ENCODE data around the gene RHBDD2. TPM values are rescaled to one million over a fixed set of nuclear protein-coding genes. Genes with fewer than 3 reads are reported as not detected.
"Not testable (repeated sequence)": the region's sequence is repeated elsewhere in the genome, so short reads cannot be mapped to it uniquely, and the experiment has no call there.

Gene RHBDD2
- total and polyA plus RNA-seq, 2 experiments from 2014 or later, result 28.1 to 62.2 TPM

DNA sequence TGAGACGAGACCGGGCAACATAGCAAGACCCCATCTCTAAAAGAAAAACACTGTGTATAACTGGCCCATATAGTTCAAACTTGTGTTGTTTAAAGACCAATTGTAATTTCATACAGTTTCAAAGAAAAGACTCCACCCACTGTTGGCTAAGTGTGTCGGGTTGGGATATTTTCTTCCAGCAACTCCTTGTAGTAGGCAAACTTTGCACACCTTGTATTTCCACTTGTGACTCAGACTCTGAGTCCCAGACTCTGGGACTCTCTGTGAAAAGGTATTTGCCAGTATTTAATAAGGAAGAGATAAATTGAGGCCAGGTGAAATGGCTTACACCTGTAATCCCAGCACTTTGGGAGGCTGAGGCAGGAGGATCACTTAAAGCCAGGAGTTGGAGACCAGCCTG is 29.3 kb upstream of the RHBDD2 start:
- Histone ChIP-seq H2AFZ (no peak overlapping the region), H3K27me3 (replicated peaks; ENCODE audit: insufficient read depth) (no peaks in the 10 kb centered on the region), H3K9ac (no peak overlapping the region), H3K27ac (no peak overlapping the region), H3K79me2 (ENCODE audit: insufficient read depth) (no peaks in the 10 kb centered on the region), H3K36me3 (ENCODE audit: low read depth) (no peaks in the 10 kb centered on the region), H3F3A (ENCODE audit: insufficient read depth) (peaks cover 6% of the 10 kb centered on the region), H3K4me1 (ENCODE audit: insufficient read depth) (peaks cover 2% of the 10 kb centered on the region; the same call in 1 of the 2 replicates), H3K4me2 (ENCODE audit: unreplicated experiment) (no peak overlapping the region), H3K9me3 (ENCODE audit: low read depth) (no peaks in the 10 kb centered on the region), H4K20me1 (ENCODE audit: insufficient read depth) (no peaks in the 10 kb centered on the region), H3K4me3 (no peak overlapping the region), H3K9me2 (ENCODE audit: insufficient read depth) (no peaks in the 10 kb centered on the region)
- WGBS, 2 experiments (ENCODE audit: low coverage in 1 of 2, low lambda C conversion rate in 2 of 2, missing lambda C conversion rate in 2 of 2), result 64 to 69% methylated on average over 3 of the region's 3 CpGs
- TF ChIP-seq EZH2phosphoT487 (IDR thresholded peaks at IDR 0.05; ENCODE audit: insufficient read depth, low read depth) (no peak), EZH2 (IDR thresholded peaks at IDR 0.05; ENCODE audit: insufficient read depth, poor library complexity, severe bottlenecking) (no peak)
- in situ Hi-C loops (cut with MboI), result no loop called here
- DNase-seq, result no peak

DNA sequence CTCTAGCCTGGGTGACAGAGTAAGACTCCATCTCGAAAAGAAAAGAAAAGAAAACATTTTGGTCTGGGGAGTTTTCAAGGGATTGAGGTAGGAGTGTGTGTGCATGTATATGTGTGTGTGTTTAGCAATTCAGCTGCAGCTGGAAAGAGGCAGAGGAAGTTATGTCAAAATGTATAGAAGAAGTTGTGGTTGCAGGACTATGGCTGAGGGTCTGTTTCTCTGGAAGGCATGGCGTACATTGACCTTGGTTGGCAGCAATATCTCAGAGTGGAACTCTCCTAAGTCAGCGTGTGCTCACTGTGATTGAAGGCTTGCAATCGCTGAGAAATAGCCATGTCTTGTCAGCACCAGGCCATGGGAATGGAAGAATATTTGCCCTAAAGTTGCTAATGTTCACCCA is 28.6 kb upstream of the RHBDD2 start:
- Histone ChIP-seq H3K4me1 (ENCODE audit: insufficient read depth) (peaks cover 4% of the 10 kb centered on the region; the same call in 1 of the 2 replicates), H3F3A (ENCODE audit: insufficient read depth) (peaks cover 10% of the 10 kb centered on the region), H2AFZ (no peak overlapping the region), H3K9me3 (ENCODE audit: low read depth) (no peaks in the 10 kb centered on the region), H3K9ac (no peak overlapping the region), H3K79me2 (ENCODE audit: insufficient read depth) (no peaks in the 10 kb centered on the region), H3K4me2 (ENCODE audit: unreplicated experiment) (no peak overlapping the region), H4K20me1 (ENCODE audit: insufficient read depth) (no peaks in the 10 kb centered on the region), H3K9me2 (ENCODE audit: insufficient read depth) (no peaks in the 10 kb centered on the region), H3K27me3 (replicated peaks; ENCODE audit: insufficient read depth) (no peaks in the 10 kb centered on the region), H3K4me3 (no peak overlapping the region), H3K36me3 (ENCODE audit: low read depth) (no peaks in the 10 kb centered on the region), H3K27ac (no peak overlapping the region)
- no peak for DNase-seq
- in situ Hi-C loops (cut with MboI), result no loop called here
- WGBS, 2 experiments (ENCODE audit: low coverage in 1 of 2, low lambda C conversion rate in 2 of 2, missing lambda C conversion rate in 2 of 2), result 73 to 81% methylated on average over 4 of the region's 4 CpGs
- TF ChIP-seq EZH2phosphoT487 (IDR thresholded peaks at IDR 0.05; ENCODE audit: insufficient read depth, low read depth) (no peak), EZH2 (IDR thresholded peaks at IDR 0.05; ENCODE audit: insufficient read depth, poor library complexity, severe bottlenecking) (no peak)

DNA sequence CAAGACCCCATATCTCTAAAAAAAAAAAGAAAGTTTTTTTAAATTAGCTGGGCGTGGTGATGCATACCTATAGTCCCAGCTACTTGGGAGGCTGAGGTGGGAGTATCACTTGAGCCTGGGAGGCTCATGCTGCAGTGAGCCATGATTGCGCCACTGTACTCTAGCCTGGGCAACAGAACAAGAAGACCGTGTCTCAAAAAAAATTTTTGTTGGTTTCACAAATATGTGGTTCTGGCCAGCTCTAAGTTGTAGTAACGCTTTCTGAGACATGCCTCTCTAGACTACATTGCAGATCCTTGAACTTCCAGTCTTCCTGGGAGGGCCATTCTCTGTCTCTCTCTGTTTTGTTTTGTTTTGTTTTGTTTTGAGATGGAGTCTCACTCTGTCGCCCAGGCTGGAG is 24.6 kb upstream of the RHBDD2 start:
- Histone ChIP-seq H3K27ac (peak overlapping the region; percentile 77), H3K4me2 (ENCODE audit: unreplicated experiment) (no peak overlapping the region), H3K9me2 (ENCODE audit: insufficient read depth) (no peaks in the 10 kb centered on the region), H3K4me1 (ENCODE audit: insufficient read depth) (peaks cover 4% of the 10 kb centered on the region; the same call in 1 of the 2 replicates), H3K27me3 (replicated peaks; ENCODE audit: insufficient read depth) (no peaks in the 10 kb centered on the region), H3F3A (ENCODE audit: insufficient read depth) (peaks cover 10% of the 10 kb centered on the region), H3K9me3 (ENCODE audit: low read depth) (no peaks in the 10 kb centered on the region), H3K36me3 (ENCODE audit: low read depth) (no peaks in the 10 kb centered on the region), H3K9ac (no peak overlapping the region), H2AFZ (no peak overlapping the region), H3K79me2 (ENCODE audit: insufficient read depth) (no peaks in the 10 kb centered on the region), H3K4me3 (no peak overlapping the region), H4K20me1 (ENCODE audit: insufficient read depth) (no peaks in the 10 kb centered on the region)
- peak; percentile 85 for DNase-seq
- WGBS, 2 experiments (ENCODE audit: low coverage in 1 of 2, low lambda C conversion rate in 2 of 2, missing lambda C conversion rate in 2 of 2), result 27 to 31% methylated on average over 5 of the region's 5 CpGs
- in situ Hi-C loops (cut with MboI), result no loop called here
- no peak for TF ChIP-seq EZH2phosphoT487 (IDR thresholded peaks at IDR 0.05; ENCODE audit: insufficient read depth, low read depth)
- TF ChIP-seq EZH2 (IDR thresholded peaks at IDR 0.05; ENCODE audit: insufficient read depth, poor library complexity, severe bottlenecking), result no peak

DNA sequence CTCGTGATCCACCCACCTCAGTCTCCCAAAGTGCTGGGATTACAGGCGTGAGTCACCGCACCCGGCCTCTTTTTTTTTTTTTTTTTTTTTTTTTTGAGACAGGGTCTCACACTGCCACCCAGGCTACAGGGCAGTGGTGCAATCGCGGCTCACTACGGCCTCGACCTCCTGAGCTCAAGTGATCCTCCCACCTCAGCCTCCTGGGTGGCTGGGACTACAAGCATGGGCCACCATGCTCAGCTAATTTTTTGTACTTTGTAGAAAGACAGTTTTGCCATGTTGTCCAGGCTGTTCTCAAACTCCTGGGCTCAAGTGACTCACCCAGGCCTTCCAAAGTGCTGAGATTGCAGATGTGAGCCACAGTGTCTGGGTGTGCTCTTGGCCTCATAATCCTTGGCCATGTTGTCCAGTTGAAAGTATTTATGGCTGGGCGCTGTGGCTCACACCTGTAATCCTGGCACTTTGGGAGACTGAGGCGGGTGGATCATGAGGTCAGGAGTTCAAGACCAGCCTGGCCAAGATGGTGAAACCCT is 24.0 kb upstream of the RHBDD2 start:
- H3K36me3 ChIP-seq (ENCODE audit: low read depth); H2AFZ ChIP-seq; H3K9ac ChIP-seq; H3K79me2 ChIP-seq (ENCODE audit: insufficient read depth); H3F3A ChIP-seq (ENCODE audit: insufficient read depth); H3K4me3 ChIP-seq; H3K4me2 ChIP-seq (ENCODE audit: unreplicated experiment); H3K4me1 ChIP-seq (ENCODE audit: insufficient read depth); H3K9me2 ChIP-seq (ENCODE audit: insufficient read depth); in situ Hi-C loops (cut with MboI); H4K20me1 ChIP-seq (ENCODE audit: insufficient read depth); H3K9me3 ChIP-seq (ENCODE audit: low read depth); H3K27me3 ChIP-seq (replicated peaks; ENCODE audit: insufficient read depth): not testable (repeated sequence)
- peak; percentile 42 for DNase-seq
- peak overlapping the region; percentile 77 for H3K27ac ChIP-seq
- 90 to 92% methylated on average over 7 to 10 of the region's 10 CpGs for WGBS, 2 experiments (ENCODE audit: low coverage in 1 of 2, low lambda C conversion rate in 2 of 2, missing lambda C conversion rate in 2 of 2)

DNA sequence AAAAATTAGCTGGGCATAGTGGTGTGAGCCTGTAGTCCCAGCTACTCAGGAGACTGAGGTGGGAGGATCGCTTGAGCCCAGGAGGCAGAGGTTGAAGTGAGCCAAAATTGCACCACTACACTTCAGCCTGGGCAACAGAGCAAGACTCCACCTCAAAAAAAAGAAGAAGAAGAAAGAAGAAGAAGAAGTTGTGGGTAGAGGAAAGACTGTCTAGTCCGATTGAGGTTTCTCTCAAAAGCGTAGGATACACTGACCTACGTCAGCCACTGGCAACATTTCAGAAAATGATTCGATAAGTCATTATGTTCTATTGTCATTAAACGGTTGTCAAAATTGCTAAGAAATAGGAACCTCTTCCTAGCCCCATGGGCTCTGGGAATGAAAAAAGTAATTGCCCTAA is 22.3 kb upstream of the RHBDD2 start:
- Histone ChIP-seq H4K20me1 (ENCODE audit: insufficient read depth) (no peaks in the 10 kb centered on the region), H3K79me2 (ENCODE audit: insufficient read depth) (no peaks in the 10 kb centered on the region), H3F3A (ENCODE audit: insufficient read depth) (peaks cover 10% of the 10 kb centered on the region), H2AFZ (no peak overlapping the region), H3K9me3 (ENCODE audit: low read depth) (no peaks in the 10 kb centered on the region), H3K9ac (no peak overlapping the region), H3K27me3 (replicated peaks; ENCODE audit: insufficient read depth) (no peaks in the 10 kb centered on the region), H3K4me2 (ENCODE audit: unreplicated experiment) (no peak overlapping the region), H3K4me3 (no peak overlapping the region), H3K36me3 (ENCODE audit: low read depth) (no peaks in the 10 kb centered on the region), H3K9me2 (ENCODE audit: insufficient read depth) (no peaks in the 10 kb centered on the region), H3K4me1 (ENCODE audit: insufficient read depth) (peaks cover 4% of the 10 kb centered on the region; the same call in 1 of the 2 replicates), H3K27ac (no peak overlapping the region)
- WGBS, 2 experiments (ENCODE audit: low coverage in 1 of 2, low lambda C conversion rate in 2 of 2, missing lambda C conversion rate in 2 of 2), result 94% methylated on average over 6 of the region's 6 CpGs
- in situ Hi-C loops (cut with MboI), result no loop called here
- no peak for DNase-seq
- TF ChIP-seq EZH2 (IDR thresholded peaks at IDR 0.05; ENCODE audit: insufficient read depth, poor library complexity, severe bottlenecking) (no peak), EZH2phosphoT487 (IDR thresholded peaks at IDR 0.05; ENCODE audit: insufficient read depth, low read depth) (no peak)

Data from GM23248 (cell line).